ENCODE measurements around the gene TESPA1. TPM values are rescaled to one million over a fixed set of nuclear protein-coding genes. Genes with fewer than 3 reads are reported as not detected.

Gene TESPA1
- total and polyA plus RNA-seq, 2 of the 4 experiments (the other 2 are of a cell fraction) = not detected

DNA sequence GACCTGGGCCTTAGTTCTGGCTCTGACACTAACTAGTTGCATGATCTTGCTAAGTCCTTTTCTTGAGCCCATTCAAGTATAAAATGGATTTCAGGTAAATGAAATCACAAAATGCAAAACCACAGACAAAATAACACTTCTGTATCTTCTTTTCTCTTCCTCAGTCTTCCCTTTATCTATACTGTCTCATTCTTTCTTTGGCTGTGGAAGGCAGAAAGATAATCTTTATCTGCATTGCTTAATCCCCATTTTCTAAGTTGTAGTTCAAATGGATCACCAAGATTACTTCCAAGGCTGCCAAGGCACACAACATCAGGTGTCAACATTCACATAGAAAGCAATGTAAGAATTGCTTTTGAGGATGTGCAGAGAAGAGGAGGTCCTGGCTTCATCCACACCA is 30.3 kb downstream of the TESPA1 start:
- Histone ChIP-seq H2AK9ac (replicated peaks; ENCODE audit: low read depth, low read length, poor library complexity) (no peak overlapping the region), H3K4ac (ENCODE audit: low read depth, low read length) (no peak overlapping the region), H2BK15ac (ENCODE audit: low read depth, low read length) (no peak overlapping the region), H3K4me2 (ENCODE audit: low read depth, low read length) (no peak overlapping the region), H2BK20ac (ENCODE audit: low read depth, low read length) (no peak overlapping the region), H2AK5ac (ENCODE audit: low read depth, low read length) (no peak overlapping the region), H3K27me3 (ENCODE audit: control insufficient read depth, insufficient read depth, low read length) (no peaks in the 10 kb centered on the region; the same call in 1 of the 2 replicates), H3K56ac (ENCODE audit: extremely low read depth, insufficient read depth, low read length) (no peak overlapping the region), H3K9me1 (ENCODE audit: insufficient read depth, low read length) (no peaks in the 10 kb centered on the region), H3K79me1 (ENCODE audit: low read depth in 1 of 2, low read length in 2 of 2) (no peaks in the 10 kb centered on the region), H4K20me1 (ENCODE audit: insufficient read depth, low read length) (no peaks in the 10 kb centered on the region), H3K23ac (ENCODE audit: low read depth, low read length) (no peak overlapping the region), H3K9me3 (ENCODE audit: control insufficient read depth, insufficient read depth, low read length) (no peaks in the 10 kb centered on the region), H3K36me3 (ENCODE audit: control insufficient read depth, insufficient read depth, low read length) (no peaks in the 10 kb centered on the region), H3K14ac (replicated peaks; ENCODE audit: low read depth, low read length) (no peak overlapping the region), H3K4me3 (ENCODE audit: insufficient read depth, low read depth, low read length) (no peak overlapping the region), H3K4me1 (ENCODE audit: control insufficient read depth, insufficient read depth, low read length) (no peaks in the 10 kb centered on the region), H3K27ac (ENCODE audit: insufficient read depth, low read length) (no peak overlapping the region), H4K8ac (ENCODE audit: low read depth in 2 of 2, low read length in 2 of 2) (no peak overlapping the region), H3K18ac (ENCODE audit: low read depth, low read length) (no peak overlapping the region), H2BK5ac (ENCODE audit: low read depth, low read length, poor library complexity, severe bottlenecking) (no peak overlapping the region), H3K9ac (ENCODE audit: low read depth, low read length) (no peak overlapping the region), H2BK120ac (ENCODE audit: low read depth, low read length) (no peak overlapping the region), H4K91ac (ENCODE audit: insufficient read depth, low read depth, low read length) (no peak overlapping the region), H2AFZ (replicated peaks; ENCODE audit: low read length, poor library complexity) (no peak overlapping the region), H4K5ac (ENCODE audit: low read depth, low read length) (no peak overlapping the region)
- ChIA-PET CTCF (no interaction called here), POLR2A (ENCODE audit: unreplicated experiment) (no interaction called here)
- intact Hi-C loops (cut with micrococcal nuclease) (no loop called here), dilution Hi-C loops (cut with HindIII; ENCODE audit: low sequenced_read_pairs, unreplicated experiment) (no loop called here), in situ Hi-C loops (cut with MboI; ENCODE audit: low sequenced_read_pairs) (loop anchor here (5.0 kb wide), 1 partner anchor 102 kb away; the partner anchor contains the start of gene MUCL1)
- ATAC-seq (ENCODE audit: low read depth) (no peak), DNase-seq (no peak)
- TF ChIP-seq RCOR1 (IDR thresholded peaks at IDR 0.05; ENCODE audit: insufficient replicate concordance, low read length) (no peak), NFE2L2 (IDR thresholded peaks at IDR 0.05; ENCODE audit: low read depth, low read length) (no peak), RFX5 (IDR thresholded peaks at IDR 0.05; ENCODE audit: low read depth, low read length) (no peak), CHD1 (IDR thresholded peaks at IDR 0.05; ENCODE audit: low read depth, low read length) (no peak), POLR2A (IDR thresholded peaks at IDR 0.05; ENCODE audit: low read depth, low read length) (no peak), MAZ (IDR thresholded peaks at IDR 0.05; ENCODE audit: borderline replicate concordance, low read depth, low read length) (no peak)
- TF ChIP-seq, protein P1, sequence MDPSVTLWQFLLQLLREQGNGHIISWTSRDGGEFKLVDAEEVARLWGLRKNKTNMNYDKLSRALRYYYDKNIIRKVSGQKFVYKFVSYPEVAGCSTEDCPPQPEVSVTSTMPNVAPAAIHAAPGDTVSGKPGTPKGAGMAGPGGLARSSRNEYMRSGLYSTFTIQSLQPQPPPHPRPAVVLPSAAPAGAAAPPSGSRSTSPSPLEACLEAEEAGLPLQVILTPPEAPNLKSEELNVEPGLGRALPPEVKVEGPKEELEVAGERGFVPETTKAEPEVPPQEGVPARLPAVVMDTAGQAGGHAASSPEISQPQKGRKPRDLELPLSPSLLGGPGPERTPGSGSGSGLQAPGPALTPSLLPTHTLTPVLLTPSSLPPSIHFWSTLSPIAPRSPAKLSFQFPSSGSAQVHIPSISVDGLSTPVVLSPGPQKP (IDR thresholded peaks at IDR 0.05; ENCODE audit: borderline replicate concordance, low read depth, low read length) = no peak
- TF ChIP-seq, protein P2, sequence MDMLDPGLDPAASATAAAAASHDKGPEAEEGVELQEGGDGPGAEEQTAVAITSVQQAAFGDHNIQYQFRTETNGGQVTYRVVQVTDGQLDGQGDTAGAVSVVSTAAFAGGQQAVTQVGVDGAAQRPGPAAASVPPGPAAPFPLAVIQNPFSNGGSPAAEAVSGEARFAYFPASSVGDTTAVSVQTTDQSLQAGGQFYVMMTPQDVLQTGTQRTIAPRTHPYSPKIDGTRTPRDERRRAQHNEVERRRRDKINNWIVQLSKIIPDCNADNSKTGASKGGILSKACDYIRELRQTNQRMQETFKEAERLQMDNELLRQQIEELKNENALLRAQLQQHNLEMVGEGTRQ (IDR thresholded peaks at IDR 0.05; ENCODE audit: low read depth, low read length) = no peak
- TF ChIP-seq, protein P3, sequence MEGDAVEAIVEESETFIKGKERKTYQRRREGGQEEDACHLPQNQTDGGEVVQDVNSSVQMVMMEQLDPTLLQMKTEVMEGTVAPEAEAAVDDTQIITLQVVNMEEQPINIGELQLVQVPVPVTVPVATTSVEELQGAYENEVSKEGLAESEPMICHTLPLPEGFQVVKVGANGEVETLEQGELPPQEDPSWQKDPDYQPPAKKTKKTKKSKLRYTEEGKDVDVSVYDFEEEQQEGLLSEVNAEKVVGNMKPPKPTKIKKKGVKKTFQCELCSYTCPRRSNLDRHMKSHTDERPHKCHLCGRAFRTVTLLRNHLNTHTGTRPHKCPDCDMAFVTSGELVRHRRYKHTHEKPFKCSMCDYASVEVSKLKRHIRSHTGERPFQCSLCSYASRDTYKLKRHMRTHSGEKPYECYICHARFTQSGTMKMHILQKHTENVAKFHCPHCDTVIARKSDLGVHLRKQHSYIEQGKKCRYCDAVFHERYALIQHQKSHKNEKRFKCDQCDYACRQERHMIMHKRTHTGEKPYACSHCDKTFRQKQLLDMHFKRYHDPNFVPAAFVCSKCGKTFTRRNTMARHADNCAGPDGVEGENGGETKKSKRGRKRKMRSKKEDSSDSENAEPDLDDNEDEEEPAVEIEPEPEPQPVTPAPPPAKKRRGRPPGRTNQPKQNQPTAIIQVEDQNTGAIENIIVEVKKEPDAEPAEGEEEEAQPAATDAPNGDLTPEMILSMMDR (conservative IDR thresholded peaks at IDR 0.05; ENCODE audit: low read depth, low read length) = no peak
- BruUV-seq (replicated peaks) = no TSS peak

All from IMR-90 (cell line).